Keratinocyte (primary cell): ENCODE data around the gene RASGEF1C. TPM values are rescaled to one million over a fixed set of nuclear protein-coding genes. Genes with fewer than 3 reads are reported as not detected.

ENCODE experiments used
- DNase-seq: peaks from one replicate; pipeline ENCODE4 v3.0.0-alpha.2; 2011; ENCODE audit warnings: low read depth, missing footprints, low spot score
- FAIRE-seq: peaks from 2 replicates; lab custom pipeline; 2011; peaks lifted over from hg19 to GRCh38; lab: Jason Lieb, UNC
- H2AFZ ChIP-seq: 2 replicates; pipeline ENCODE4 v1.6.0; 2012; ENCODE audit warnings: low read length, control low read depth, inconsistent platforms; ENCODE audit not compliant: control insufficient read depth
- H3K27ac ChIP-seq: 2 replicates; pipeline ENCODE4 v1.5.1; 2011; ENCODE audit warnings: low read length; ENCODE audit not compliant: control insufficient read depth, insufficient read depth
- H3K27me3 ChIP-seq: 3 replicates; pipeline ENCODE4 v1.6.0; 2011; ENCODE audit warnings: low read length; ENCODE audit not compliant: control insufficient read depth, insufficient read depth; ENCODE audit errors: extremely low read depth
- H3K36me3 ChIP-seq, 2 experiments: 2 replicates in 1 of 2; 3 replicates in 1 of 2; pipeline ENCODE4 v1.5.1; 2011; ENCODE audit warnings: low read length in 2 of 2, mild to moderate bottlenecking in 1 of 2; ENCODE audit not compliant: control insufficient read depth in 2 of 2, insufficient read depth in 2 of 2; ENCODE audit errors: extremely low read depth in 1 of 2
- H3K4me1 ChIP-seq: 3 replicates; pipeline ENCODE4 v1.5.1; 2011; ENCODE audit warnings: low read length; ENCODE audit not compliant: control insufficient read depth, insufficient read depth; ENCODE audit errors: extremely low read depth
- H3K4me2 ChIP-seq: 3 replicates; pipeline ENCODE4 v1.6.0; 2011; ENCODE audit warnings: low read depth, low read length; ENCODE audit not compliant: control insufficient read depth, insufficient read depth; ENCODE audit errors: extremely low read depth
- H3K4me3 ChIP-seq, 3 experiments: fragments of 200-600 bp in 1 of 3; sonication (generic) in 1 of 3; 2 replicates in 2 of 3; 3 replicates in 1 of 3; pipeline ENCODE4 v1.5.1; 2011 to 2016; ENCODE audit warnings: low read length in 3 of 3, mild to moderate bottlenecking in 3 of 3, control low read depth in 2 of 3, inconsistent platforms in 1 of 3, low read depth in 1 of 3, mixed read lengths in 1 of 3, mixed run types in 1 of 3, moderate library complexity in 1 of 3; ENCODE audit not compliant: control insufficient read depth in 2 of 3, insufficient read depth in 2 of 3; ENCODE audit errors: extremely low read depth in 1 of 3
- H3K79me2 ChIP-seq: 2 replicates; pipeline ENCODE4 v1.6.0; 2012; ENCODE audit warnings: low read length; ENCODE audit not compliant: control insufficient read depth, insufficient read depth
- H3K9ac ChIP-seq: 3 replicates; pipeline ENCODE4 v1.6.0; 2011; ENCODE audit warnings: low read length; ENCODE audit not compliant: control insufficient read depth, insufficient read depth; ENCODE audit errors: extremely low read depth
- H3K9me1 ChIP-seq: 3 replicates; pipeline ENCODE4 v1.6.0; 2011; ENCODE audit warnings: low read length; ENCODE audit not compliant: control insufficient read depth, insufficient read depth; ENCODE audit errors: extremely low read depth
- H3K9me3 ChIP-seq: 2 replicates; pipeline ENCODE4 v1.5.1; 2012; ENCODE audit warnings: low read depth, low read length; ENCODE audit not compliant: control insufficient read depth
- H4K20me1 ChIP-seq: 3 replicates; pipeline ENCODE4 v1.6.0; 2011; ENCODE audit warnings: low read length; ENCODE audit not compliant: control insufficient read depth, insufficient read depth; ENCODE audit errors: extremely low read depth
- EZH2 ChIP-seq: IDR thresholded peaks from one replicate; pipeline ENCODE4 v1.6.1; 2012; ENCODE audit warnings: inconsistent platforms, mild to moderate bottlenecking, low read length, moderate library complexity
- dilution Hi-C: fragments of 300-500 bp; cut with MboI; formaldehyde crosslinking; loops from one replicate; pipeline ENCODE4 v1.7.0; 2020; ENCODE audit warnings: low sequenced_read_pairs; ENCODE audit not compliant: extremely low pct_ligation_motif_present
- polyA plus RNA-seq, 5 experiments: library from polyadenylated mRNA; depleted of rRNA in 3 of 5; stranded (reverse) in 3 of 5; stranded (forward) in 1 of 5; unstranded in 1 of 5; fragments of >200 nt; gene quantifications; 1 replicate in 1 of 5; 2 replicates in 3 of 5; 3 replicates in 1 of 5; pipeline versions ENCODE4 v1.2.1 to v1.2.3, GENCODE V29; 2011 to 2012; ENCODE audit warnings: missing spikeins in 2 of 5, low read depth in 1 of 5, low replicate concordance in 1 of 5
- TF ChIP-seq, protein P1 (sequence below), 3 experiments: IDR thresholded peaks in 1 of 3; conservative IDR thresholded peaks in 1 of 3; optimal IDR thresholded peaks in 1 of 3; 2 replicates in 2 of 3; 3 replicates in 1 of 3; pipeline versions ENCODE3 to v1.5.1; 2011; ENCODE audit warnings: low read length in 3 of 3, mild to moderate bottlenecking in 3 of 3, moderate library complexity in 2 of 3, control low read depth in 1 of 3, inconsistent platforms in 1 of 3; ENCODE audit not compliant: insufficient read depth in 2 of 3; ENCODE audit errors: extremely low read depth in 1 of 3

Gene RASGEF1C
- polyA plus RNA-seq, 1 donor (not counting 4 experiments of a cell fraction or from before 2014, with no cell fraction given) = not detected

GRCh38 chr5:180199390-180199789 is 9.6 kb downstream of the RASGEF1C start:
- H3K4me1 ChIP-seq = no peaks in the 10 kb centered on the region
- no peaks in the 10 kb centered on the region for H3K27me3 ChIP-seq
- no peaks in the 10 kb centered on the region for H3K36me3 ChIP-seq
- H3K4me3 ChIP-seq = no peak overlapping the region
- TF ChIP-seq, protein P1, sequence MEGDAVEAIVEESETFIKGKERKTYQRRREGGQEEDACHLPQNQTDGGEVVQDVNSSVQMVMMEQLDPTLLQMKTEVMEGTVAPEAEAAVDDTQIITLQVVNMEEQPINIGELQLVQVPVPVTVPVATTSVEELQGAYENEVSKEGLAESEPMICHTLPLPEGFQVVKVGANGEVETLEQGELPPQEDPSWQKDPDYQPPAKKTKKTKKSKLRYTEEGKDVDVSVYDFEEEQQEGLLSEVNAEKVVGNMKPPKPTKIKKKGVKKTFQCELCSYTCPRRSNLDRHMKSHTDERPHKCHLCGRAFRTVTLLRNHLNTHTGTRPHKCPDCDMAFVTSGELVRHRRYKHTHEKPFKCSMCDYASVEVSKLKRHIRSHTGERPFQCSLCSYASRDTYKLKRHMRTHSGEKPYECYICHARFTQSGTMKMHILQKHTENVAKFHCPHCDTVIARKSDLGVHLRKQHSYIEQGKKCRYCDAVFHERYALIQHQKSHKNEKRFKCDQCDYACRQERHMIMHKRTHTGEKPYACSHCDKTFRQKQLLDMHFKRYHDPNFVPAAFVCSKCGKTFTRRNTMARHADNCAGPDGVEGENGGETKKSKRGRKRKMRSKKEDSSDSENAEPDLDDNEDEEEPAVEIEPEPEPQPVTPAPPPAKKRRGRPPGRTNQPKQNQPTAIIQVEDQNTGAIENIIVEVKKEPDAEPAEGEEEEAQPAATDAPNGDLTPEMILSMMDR (optimal IDR thresholded peaks at IDR 0.05 in 1 of 3, IDR thresholded peaks at IDR 0.05 in 1 of 3, conservative IDR thresholded peaks at IDR 0.05 in 1 of 3; ENCODE audit: extremely low read depth in 1 of 3, insufficient read depth in 2 of 3, low read length in 3 of 3) = no peak
- TF ChIP-seq EZH2 = no peak
- no peaks in the 10 kb centered on the region for H4K20me1 ChIP-seq
- no peak overlapping the region for H3K4me2 ChIP-seq
- H2AFZ ChIP-seq = no peak overlapping the region
- FAIRE-seq (no peak), DNase-seq (no peak)
- dilution Hi-C loops = no loop called here
- no peaks in the 10 kb centered on the region for H3K79me2 ChIP-seq
- H3K27ac ChIP-seq = no peak overlapping the region
- H3K9ac ChIP-seq = no peak overlapping the region
- H3K9me3 ChIP-seq = no peaks in the 10 kb centered on the region
- H3K9me1 ChIP-seq = no peaks in the 10 kb centered on the region

DNA sequence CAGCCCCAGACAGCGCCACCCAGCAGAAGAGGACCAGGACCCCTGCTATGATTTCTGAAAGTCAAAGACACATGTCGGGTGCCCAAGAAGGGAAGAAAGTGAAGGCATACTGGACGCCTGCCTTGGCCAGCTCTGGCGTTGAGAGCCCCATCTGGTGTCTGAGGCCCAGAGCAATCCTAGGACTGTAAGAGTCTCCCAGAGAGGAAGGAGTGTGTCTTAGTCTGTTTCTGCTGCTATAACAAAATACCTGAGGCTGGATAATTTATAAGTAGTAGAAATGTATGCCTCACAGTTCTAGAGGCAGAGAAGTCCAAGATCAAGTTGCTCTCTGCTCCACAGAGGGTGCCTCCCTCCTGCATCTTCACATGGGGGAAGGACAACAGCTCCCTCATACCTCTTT is 10.8 kb downstream of the RASGEF1C start:
- no peak for TF ChIP-seq EZH2
- TF ChIP-seq, protein P1 (optimal IDR thresholded peaks at IDR 0.05 in 1 of 3, IDR thresholded peaks at IDR 0.05 in 1 of 3, conservative IDR thresholded peaks at IDR 0.05 in 1 of 3; ENCODE audit: extremely low read depth in 1 of 3, insufficient read depth in 2 of 3, low read length in 3 of 3) = no peak
- no peaks in the 10 kb centered on the region for H3K4me1 ChIP-seq
- no peak overlapping the region for H3K27ac ChIP-seq
- no peaks in the 10 kb centered on the region for H3K36me3 ChIP-seq
- no peaks in the 10 kb centered on the region for H3K9me3 ChIP-seq
- no peak for FAIRE-seq
- H3K9me1 ChIP-seq = no peaks in the 10 kb centered on the region
- no peaks in the 10 kb centered on the region for H4K20me1 ChIP-seq
- no peak overlapping the region for H3K4me2 ChIP-seq
- dilution Hi-C loops = no loop called here
- H2AFZ ChIP-seq = no peak overlapping the region
- DNase-seq = no peak
- no peak overlapping the region for H3K9ac ChIP-seq
- no peaks in the 10 kb centered on the region for H3K27me3 ChIP-seq
- no peak overlapping the region for H3K4me3 ChIP-seq
- H3K79me2 ChIP-seq = no peaks in the 10 kb centered on the region
